HL-60/S4 (cell line): ENCODE results near the gene YTHDF1.

ENCODE experiments used
- in situ Hi-C: fragments of 300-500 bp; cut with MboI; formaldehyde crosslinking; loops from 2 replicates; pipeline ENCODE4 v1.14.3; 2022; ENCODE audit warnings: low sequenced_read_pairs

The YTHDF1 gene

DNA sequence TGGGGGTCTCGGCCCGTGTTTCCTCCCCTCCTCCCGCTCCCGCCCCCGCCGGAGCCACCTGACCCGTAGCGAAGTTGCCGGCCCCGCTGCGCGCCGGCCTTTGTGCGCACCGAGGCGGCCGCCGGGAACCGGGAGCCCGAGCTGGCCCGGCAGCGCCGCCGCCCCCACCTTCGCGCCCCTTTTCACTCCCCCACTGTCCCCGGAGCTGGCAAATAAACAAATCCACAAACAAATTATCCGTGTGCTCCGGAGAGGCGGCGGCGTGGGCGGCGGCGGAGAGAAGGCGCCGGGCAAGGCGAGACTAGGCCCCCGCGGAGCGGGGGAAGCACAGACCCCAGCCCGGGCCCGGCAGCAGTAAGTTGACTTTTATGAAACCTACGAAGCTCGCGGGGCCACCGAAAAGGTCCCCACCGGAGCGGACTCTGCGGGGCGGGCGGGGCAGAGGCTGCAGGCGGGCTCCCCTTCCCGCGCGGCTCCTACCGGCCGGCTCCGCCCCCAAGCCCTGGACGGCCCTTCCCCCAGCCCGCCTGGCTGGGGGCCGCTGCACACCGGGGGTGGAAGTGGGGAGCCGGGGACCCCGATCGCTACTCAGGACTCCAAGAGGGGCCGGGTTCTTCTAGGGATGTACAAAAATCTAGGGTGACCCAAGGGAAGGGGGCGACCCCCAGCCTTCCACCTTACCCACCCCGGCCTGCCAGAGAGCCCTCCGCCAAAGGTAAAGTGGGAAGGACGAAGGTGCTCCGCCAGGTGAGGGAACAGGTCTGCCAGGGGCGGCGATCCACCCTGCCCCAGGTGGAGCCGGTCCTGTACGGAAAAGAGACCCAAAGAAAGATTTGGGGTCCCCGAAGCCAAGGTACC, 40.7 kb downstream of the YTHDF1 start:
- in situ Hi-C loops = no loop called here

DNA sequence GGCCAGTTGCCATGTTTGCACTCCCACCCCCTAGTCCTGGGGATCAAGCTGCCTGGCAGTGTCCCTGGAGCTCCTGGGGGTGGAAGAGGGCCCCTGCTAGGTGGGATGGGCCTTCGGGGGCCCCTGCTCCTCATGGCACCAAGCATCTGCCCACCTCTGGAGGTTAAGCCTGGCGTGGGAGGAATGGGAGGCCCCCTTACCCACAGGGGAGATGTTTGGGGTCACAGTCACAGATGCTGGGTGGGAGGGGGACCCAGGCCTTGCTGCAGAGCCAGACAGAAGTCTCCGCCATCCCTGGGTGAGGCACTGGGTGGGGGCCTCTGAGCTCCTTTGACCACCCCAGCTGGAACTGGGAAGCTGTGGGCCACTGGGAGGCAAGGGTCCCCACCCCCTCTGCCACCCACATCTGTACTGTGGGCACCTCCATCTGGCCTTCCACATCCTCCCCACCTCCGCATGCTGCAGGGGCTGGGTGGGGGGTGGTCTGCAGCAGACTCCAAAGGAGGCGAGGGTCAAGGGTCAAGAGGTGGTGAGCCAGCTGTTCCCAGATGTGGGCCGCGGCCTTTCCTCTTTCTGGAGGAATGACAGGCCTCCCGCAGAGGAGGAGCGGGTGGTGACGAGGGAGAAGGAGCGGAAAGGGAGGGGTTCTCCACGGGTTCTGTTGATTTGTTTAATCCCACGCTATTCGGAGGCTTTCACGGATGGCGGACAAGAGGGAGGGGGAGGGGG, 41.5 kb downstream of the YTHDF1 start:
- in situ Hi-C loops = no loop called here

DNA sequence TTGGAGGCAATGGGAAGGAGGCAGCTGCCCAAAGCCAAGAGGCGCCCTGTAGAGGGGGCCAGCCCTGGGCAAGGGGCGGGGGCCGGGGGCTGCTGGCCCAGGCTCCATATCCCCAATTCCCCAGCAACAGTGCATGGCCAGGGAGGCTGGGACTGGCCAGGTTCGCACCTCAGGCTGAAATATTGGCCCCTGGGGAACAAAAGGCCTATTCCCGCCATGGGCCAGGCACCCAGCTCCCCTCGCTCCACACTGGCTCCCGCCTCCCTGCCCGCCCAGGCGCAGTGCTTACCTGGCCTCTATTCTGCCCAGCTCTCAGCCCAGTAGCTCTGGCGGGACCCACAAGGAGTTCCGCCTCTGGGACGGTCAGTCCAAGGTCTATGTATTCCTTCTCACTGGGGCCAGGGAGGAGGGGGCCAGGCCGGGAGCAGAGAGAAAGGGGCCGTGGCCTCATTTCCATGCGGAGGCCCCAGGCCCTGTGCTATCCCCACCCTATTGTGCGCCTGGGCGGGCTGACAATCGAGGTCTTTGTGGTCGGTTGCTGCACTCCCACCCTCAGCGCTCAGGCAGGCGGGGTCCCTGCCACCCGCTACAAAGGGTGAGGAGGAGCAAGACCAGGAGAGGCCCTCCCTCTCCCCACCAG, 42.3 kb downstream of the YTHDF1 start:
- in situ Hi-C loops = no loop called here

DNA sequence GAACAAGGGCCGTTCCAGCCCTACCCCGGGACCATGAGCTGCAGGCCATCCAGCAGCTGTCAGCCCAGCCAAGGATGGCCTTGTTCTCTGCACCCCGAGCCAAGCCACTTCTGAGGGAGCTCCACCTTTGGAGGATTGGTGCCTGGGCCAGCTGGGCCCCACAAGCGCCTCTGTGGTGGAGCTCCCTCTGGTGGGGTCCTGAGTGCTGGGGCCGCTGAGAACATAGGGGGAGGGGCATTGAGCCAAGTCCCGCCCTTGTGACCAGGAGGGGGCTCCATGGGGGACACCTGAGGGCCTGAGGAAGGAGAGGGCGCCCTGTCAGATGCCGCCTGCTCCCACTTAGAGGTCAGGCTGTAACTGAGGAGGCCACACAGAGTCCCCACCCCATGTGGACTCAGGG, 43.2 kb downstream of the YTHDF1 start:
- in situ Hi-C loops = no loop called here

DNA sequence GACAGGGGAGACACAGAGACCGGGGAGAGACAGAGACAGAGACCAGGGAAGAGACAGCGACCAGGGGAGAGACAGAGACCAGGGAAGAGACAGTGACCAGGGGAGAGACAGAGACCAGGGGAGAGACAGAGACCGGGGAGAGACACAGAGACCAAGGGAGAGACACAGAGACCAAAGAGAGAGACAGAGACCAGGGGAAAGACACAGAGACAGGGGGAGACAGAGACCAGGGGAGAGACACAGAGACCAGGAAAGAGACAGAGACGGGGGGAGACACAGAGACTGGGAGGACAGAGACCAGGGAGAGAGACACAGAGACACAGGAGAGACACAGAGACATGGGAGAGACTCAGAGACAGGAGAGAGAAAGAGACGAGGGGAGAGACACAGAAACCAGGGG, 43.9 kb downstream of the YTHDF1 start:
- in situ Hi-C loops = no loop called here

DNA sequence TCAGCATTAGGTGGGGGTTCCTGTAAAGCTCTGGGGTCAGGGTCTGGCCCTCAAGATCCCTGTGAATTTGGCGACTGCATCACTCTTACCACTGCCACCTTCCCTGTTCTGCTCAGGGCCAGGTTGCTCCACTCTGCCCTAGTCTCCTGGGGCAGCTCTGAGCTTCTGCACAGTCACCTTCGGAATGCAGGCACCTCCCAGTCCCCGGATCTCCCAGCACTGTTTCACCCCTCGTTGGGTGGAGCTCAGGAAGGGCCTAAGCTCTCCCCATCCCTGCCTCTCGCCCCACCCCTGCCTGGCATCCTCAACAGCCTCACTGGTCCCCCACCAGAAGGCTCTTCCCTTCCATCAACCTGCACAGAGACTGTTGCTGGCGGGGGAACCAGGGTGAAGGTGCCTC, 46.2 kb downstream of the YTHDF1 start:
- in situ Hi-C loops = no loop called here

DNA sequence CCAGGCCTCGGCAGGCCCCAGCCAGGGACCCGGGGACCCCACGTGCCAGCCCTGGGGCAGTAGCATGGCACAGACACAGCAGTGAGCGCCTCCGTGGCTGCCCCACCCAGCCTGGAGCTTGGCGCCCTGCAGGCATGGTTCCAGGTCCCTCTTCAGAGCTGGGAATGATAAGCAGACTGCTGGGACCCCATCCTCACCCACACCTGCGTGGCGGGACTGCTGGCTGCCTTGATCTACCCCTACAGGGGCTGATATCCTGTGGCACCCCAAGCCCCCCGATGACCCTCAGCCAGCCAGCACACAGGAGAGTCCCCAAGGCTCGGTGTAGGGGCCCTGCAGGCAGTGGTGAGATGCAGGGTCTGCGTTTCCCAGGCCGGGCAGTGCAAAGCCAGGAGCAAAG, 47.1 kb downstream of the YTHDF1 start:
- in situ Hi-C loops = no loop called here

DNA sequence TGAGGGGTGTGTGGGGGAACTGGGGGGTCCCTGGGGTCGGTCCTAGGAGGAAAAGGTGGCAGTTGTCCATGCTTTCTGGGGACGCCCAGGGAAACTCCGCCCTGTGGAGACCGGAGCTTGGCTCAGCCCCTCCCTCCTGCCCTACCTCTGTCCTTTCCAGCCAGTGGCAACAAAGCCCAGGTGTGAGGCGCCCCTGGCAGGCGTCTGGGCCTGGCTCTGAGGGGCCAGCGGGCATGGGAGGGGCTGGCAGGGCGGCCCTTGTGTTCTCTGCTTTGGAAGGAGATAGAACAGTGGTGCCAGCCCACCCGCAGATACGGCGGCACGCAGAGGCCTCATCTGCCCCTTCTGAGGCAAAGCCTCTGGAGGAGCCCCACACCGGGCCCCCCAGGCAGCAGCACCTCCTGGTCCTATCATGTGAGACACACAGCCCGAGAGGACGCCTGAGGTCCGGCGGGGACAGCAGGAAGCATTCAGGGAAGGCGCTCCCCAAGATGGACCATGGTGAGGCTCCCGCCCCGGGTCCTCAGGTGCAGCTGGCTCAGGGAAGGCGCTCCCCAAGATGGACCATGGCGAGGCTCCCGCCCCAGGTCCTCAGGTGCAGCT, 47.9 kb downstream of the YTHDF1 start:
- in situ Hi-C loops = no loop called here

DNA sequence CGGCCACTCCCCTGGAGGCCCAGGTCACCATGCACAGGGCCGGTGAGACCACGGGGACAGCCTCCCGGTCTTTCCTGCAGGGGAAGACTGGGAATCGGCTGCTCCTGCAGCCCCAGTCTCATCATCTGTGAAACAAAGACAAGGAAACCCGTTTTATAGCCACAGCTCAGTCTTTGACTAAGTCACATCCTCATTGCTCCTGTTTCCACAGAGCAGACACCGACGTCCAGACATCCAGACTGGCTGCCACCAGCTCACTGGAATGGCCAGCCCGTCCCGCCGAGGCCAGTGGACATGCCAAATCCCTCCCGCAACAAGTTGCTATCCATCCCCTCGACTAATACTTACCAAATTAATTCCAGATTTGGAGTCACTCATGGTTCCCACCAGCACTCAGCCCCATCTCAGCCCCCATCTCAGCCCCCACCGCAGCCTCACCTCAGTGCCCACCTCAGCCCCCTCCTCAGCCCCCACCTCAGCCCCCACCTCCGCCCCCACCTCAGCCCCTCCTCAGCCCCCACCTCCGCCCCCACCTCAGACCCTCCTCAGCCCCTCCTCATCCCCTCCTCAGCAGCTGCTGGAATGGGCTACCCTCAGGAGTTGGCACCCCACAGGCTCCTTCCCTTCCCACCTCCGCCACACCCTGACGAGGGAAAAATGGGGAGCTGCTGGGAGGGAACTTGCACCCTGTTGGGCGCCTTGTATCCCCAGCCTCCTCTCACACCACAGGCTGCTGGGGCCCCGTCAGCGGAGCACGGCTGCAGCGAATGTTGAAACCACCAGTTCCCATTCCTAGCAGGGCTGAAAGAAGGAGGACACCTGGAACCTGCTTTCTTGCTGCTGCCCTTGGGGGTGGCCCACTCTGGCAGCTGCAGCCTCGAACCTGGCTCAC, 48.7 kb downstream of the YTHDF1 start:
- in situ Hi-C loops = no loop called here

DNA sequence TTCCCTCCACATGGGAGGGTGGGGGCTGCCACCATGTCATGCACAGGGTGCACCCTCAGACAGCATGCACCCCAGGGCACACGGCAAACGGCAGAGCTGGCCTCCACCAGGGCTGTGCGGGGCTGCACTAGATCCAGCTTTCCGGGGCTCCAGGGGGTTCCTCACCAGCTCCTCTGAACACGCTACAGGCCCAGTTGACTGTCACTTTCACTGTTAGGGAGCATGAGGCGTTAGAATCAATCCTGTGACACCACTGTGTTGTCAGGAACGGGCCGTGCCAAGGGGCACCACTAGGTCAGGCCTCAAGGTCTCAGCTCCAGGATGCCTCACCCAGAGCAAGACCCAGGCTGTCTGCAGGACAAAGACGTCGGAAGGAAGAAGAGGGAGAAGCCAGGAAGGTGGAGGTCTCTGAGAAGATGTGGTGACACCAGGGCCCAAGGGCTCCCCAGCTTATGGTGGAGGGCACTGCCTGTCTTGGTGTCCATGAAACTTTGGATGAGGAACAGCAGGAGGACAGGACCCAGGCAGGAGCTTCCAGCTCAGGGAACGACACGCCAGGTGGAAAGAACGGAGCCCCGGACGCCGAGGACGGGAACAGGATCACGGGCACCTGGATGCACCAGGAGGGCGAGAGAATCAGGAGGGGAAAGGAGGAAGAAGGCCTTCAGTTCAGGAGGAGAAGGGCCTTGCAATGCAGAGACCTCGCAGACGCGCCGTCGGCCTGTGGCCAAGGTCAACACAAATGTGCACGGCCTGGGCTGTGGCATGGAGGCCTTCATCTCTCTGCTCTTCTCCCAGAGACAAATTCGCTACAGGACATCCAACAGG, 49.5 kb downstream of the YTHDF1 start:
- in situ Hi-C loops = no loop called here

DNA sequence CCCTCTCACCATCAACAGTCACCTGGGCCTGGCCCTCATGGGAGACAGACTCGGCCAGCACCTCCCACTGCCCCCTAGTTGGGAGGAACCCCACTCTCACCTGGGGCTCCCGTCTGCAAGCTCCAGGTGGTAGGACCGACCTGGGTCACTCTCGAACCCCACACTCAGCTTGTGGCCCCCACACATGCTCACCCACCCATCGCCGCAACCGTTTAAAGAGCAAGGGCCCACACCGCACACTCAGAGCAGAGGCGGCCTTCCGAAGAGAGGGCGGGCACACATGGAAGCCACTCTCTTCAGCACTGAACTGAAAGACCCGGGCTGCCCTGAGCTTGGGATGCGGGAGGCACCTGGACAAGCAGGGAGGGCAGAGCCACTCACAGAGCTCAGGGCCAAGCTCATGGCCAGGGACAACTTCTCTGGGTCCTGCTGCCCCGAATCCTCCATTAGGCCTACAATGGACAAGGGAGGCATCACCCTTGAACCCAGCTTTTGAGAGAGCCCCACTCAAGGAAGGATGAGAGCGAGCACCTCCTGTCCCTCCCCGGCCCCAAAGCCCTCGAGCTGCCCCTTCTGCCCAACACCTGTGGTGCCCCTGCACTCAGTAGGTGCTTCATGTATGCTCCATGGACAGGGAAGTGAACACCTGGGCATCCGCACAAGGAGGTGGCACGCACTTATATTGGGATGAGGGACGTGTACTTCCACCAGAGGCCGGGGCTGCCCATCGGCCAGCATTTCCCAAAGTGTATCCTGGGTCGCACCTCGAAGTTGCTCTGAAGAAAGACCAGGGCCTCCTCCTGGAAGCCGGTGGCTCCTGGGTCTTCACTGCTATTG, 50.4 kb downstream of the YTHDF1 start:
- in situ Hi-C loops = no loop called here

DNA sequence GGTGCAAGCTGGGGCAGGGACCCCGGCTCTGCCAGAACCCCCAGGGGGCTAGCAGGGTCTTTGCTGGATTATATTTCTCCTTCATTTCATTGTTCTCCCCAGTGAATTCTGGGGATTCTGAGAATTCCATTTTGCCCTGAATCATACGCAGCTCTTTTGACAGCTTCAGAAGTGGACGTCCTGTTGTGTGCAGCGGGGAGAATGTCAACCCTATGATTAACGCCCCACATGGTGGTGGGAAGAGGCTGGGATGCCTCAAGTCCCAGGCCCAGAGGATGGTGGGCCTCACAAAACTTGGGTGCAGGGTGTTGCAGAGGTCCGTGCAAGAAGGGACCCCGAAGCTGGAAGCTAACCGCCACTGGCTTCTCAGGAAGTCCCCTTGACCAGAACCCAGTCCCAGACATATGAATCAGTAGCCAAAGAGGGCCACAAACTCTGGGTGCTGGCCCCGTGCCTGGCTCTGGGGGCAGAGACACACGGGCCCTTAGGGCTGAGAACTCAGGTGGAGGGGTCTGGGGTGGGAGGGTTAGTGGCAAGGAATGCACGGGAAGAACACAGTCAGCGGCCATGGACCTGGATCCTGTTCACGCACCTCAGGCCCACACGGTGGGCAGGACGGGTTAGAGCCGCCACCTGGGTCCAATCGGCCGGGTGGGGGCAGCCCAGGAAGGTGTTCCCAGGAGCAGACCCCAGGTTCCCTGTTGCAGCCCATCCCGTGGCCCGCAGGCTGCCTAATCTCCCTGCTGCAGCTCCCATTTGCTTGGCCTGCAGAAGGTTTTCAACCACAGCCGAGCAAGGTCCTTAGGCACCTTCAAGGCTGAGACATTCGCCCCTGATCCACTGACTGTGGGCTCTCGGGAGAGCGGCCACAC, 51.2 kb downstream of the YTHDF1 start:
- in situ Hi-C loops = no loop called here

DNA sequence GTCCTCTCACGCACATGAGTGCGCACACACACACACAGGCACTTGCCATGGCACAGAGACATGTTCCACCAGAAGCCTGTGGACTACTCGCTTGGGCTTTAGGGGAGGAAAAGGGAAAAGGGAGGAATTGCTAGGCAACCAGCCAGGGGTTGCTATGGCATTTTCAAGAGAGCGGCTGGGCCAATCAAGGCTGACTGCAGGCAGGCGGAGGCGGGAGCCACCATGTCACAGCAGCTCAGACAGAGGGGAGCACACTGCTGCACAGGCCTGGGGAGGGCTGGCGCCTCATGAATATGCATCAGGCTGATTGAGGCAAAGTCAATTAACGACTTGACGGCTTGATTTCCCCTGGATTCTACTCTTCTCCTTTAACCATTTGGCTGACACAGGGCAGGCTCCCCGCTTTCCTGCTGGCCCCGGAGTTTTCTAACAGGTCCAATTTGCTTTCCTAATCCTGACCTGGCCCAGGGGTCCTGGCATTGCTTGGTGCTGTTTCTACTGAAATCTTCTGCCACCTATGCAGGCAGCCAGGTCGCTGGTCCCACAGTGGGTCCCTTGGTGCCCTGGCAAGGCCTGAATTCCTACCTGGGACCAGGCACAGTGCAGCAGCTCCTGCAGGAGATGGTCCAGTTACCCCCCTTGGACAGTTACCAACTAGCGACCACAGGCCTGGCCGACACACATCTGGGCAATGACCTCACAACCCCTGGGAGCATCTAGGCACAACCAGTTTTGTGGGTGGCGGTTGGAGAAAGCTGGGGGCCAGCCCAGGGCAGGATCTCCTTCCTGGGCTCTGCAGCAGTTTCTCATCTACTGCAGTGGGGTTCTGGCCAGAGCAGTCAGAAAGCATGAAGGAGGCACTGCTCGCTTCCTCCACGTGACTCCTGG, 52.1 kb downstream of the YTHDF1 start:
- in situ Hi-C loops = no loop called here

DNA sequence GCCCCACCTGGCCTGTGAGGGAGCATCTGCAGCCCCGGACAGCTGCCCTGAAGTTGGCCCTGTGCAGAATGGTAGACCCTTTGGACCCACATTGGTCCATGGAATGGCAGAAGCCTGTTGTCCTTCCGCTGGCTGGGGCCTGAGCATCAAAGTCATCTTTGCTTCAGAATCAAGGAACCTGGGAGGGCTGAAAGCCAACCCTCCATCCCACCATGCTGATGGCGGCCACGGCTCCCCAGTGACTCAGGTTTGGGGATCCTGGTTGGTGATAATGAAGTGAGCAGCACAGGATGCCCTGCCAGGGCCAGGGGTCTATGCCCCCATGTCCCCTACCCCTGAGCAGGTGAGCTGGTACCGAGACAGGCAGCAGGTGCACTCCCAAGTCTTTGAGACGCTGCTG, 52.8 kb downstream of the YTHDF1 start:
- in situ Hi-C loops = no loop called here

DNA sequence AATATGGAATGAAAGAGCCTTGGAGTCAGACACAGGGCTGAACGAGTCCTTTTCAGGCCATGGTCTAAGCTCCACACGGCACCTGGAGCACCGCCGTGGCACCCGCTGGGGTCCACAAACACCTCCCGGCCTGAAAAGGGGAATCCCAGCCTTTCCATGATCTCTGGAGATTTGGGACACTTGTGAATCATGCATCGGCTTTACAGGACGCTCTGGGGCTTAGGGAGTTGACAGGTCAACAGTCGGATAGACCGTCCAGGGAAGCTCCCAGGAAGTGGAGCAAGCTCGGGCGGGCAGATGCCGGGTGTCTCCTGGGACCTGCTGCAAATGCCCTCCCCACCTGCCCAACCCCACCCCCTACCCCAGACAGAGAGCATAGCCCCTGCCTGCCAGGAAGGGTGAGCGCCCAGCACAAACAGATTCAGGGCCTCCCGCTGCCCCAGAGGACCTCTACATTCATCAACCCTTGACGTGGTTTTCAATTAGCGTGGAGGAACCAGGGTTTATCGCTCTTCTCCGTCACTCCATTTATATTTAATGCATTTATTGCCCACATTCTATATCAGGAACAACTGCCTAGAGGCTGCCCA, 53.6 kb downstream of the YTHDF1 start:
- in situ Hi-C loops = no loop called here

DNA sequence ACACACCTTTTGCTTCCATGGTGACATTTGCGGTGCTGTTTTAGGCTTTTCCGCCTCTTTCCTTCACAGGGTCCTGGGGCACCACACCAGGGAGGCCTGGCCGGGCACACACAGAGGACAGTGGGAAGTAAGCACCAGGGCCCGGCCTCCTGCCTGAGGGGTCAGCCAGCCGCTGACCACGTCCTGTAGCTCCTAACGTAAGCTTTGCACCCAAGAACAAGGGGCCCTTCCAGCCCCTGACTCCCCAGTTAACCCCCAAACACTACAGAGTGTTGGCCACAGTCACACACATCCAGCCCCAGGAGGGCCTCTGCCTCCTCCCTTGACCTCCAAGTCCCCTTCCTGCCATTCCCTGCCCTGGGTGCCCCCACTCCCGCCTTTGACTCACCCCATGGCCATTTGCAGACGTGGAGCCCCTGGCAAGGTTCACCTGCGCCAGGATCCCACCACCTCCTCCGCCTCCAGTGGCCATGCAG, 54.7 kb downstream of the YTHDF1 start:
- in situ Hi-C loops = no loop called here
